ENCODE results near the gene ZMIZ1.

Gene ZMIZ1

GRCh38 chr10:79220307-79220706 lies 151.5 kb downstream of the ZMIZ1 start:
- no peak for DNase-seq

- DNase-seq: no peak
Measured at GRCh38 chr10:79221110-79222051, 152.6 kb downstream of the ZMIZ1 start.

- DNase-seq: no peak
Measured at GRCh38 chr10:79222186-79222585, 153.4 kb downstream of the ZMIZ1 start.

- DNase-seq: no peak
Measured at GRCh38 chr10:79223091-79224048, 154.6 kb downstream of the ZMIZ1 start.

GRCh38 chr10:79224263-79224949 lies 155.6 kb downstream of the ZMIZ1 start:
- no peak for DNase-seq

DNA sequence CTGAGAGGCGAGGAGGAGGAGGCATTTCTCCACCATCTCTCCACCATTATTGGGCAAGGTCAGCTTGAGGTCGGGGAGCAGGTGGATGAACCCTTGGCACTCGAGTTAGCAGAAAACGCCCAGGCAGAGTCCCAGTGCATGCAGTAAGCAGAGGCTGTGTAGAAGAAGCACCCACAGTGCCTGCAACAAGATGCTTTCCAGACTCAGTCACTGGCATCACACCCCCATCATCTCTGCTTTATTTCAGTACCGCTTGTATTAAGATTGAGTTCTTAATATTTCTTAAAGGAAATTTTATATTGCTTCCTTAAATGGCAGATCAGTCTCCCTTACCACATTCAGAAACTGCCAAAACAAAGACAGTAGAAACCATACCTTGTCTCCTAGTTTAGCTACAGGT lies 156.2 kb downstream of the ZMIZ1 start:
- DNase-seq: no peak

DNA sequence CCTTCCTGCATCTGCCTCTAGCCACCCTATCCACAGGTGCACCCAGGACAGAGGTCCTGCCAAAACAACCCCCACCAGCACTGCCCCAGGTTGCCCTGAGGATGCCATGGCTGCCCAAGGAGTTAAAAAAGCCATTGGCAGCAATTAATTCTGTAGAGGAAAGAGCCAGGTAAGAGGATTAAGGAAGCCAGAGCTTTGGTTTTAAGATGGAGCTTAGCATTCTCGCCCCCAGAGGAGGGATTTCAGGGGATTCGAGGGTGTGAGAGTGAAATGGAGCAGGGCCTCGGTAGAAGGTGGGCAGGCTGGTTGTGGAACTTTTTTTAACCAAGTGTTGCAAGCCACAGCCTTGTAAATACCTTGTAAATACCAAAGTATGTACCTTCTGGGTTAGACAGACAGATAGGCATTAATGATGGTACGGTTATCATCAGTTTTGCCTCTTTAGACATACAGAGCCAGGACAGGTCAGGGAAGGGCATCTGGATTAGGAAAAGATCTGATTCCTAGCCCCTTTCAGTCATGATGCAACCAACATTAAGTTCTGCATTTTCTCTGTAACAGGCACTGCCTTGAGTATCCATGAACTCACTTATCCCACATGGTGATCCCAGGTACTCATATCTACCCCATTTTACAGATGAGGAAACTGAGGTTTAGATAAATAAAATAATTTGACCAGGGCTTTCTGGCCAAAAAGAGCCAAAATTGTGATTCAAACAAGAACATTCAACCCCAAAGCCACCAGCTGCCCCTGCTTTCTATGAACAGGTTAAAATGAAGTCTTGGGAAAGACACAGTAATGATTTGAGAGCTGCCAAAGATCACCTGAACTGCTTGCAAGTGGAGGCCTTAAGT lies 157.9 kb downstream of the ZMIZ1 start:
- no peak for DNase-seq

GRCh38 chr10:79229071-79229541 lies 160.3 kb downstream of the ZMIZ1 start:
- DNase-seq: no peak

DNA sequence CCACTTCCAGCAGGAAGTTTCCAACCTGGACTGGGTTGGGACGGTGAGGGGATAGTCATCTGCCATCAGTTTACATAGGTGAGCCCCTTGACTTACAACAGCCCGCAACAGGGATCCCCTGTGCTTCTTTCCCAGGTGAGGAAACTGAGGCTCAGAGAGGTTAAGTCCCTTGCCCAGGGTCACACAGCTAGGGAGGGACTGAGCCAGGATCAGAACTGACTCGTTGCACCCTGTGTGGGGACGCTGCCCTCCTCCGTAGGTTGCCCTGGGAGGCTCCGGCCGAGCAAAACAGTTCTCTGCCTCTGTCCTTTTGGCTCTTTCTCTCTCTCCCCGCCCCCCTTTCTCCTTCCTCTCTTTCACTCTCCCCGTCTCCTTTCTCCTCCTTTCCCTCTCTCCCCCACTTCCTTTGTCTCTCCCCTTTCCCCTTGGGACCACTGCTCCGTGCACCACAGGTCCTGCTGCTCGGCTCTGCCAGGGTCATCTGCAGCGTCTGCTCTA lies 161.1 kb downstream of the ZMIZ1 start:
- DNase-seq: no peak

DNA sequence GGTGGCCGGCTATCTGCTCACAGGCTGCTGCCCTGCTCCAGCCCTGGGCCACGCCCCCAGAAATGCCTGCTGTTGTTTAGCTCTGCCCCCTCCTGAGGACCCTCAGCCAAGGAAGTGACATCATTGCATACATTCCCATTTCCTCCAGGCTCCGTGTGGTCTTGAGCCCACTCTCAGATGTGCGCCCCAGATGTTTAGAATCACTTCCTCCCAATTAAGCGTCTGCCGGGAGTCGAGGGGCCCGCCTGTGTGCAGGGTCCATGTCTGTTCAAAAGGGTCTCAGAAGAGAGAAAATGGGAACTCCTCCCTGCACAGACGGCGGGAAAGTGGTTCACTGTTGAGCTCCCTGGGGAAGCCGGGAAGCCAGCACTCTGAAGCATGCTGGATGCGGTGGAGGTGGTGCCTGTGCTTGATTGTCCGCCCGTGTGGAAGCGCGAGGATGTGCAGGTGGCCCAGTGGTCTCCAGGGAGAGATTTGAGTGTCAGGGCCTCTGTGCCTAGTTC lies 161.6 kb downstream of the ZMIZ1 start:
- no peak for DNase-seq

- DNase-seq: no peak
Measured at GRCh38 chr10:79230850-79231249, 162.1 kb downstream of the ZMIZ1 start.

GRCh38 chr10:79231908-79232307 lies 163.1 kb downstream of the ZMIZ1 start:
- DNase-seq: no peak

DNA sequence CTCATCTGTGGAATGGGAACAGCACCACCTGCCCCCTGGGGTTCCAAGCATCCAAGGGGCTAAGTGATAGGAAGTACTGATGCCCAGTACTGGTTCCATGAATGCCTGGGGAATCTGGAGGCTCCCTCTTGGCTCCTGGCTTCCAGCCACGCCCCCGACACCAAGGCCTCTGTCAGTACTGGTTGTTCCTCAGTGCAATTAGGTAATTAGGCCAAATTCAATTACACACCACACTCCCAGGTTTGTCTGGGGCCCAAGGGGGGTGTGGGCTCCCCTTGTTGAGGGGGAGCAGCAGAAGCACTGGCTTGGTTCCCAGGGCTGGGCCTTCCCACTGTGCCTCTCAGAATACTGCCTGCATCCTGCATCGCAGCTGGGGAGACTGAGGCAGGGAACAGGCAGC lies 164.1 kb downstream of the ZMIZ1 start:
- no peak for DNase-seq

DNA sequence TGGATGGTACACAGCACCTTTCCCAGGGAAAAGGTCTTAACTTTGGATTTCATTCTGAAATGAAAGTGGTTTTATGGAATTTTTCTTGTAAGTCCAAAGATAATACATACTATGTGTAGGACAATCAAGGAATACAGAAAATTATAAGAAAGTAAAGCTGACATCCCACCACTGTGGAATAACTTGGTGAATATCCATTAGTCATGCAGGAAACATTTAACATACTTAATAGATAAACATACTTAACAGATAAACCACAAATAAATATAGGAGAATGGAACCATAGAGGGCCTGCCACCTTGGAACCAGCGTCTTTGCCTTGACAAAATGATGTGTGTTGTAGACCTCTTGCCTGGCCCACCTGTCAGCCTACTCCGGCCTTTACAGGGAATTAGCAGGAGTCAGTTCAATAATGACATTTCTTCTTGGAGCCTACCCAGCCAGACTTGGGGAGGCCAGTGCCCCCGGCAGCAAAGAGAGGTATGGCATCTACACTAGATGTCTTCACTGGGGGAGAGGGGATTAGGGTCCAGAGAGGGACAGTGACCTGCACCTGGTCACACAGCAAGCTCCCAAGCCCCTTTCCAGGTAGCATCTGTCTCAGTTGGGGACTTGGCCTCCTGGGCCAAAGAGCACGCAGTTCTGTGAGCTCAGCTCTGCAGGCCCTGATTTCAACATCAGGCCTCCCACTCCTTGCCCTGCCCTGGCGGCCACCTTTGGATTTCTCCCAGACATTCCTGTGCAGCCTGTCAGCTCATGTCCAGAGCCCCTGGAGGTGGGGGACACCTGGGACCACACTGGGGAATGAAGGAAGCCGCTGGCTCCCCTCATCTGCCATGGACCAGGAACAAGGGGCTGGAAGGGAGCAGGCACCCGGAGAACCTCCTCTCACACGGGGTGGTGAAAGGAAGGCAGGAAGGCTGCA lies 165.9 kb downstream of the ZMIZ1 start:
- DNase-seq: no peak

GRCh38 chr10:79235765-79236432 lies 167.1 kb downstream of the ZMIZ1 start:
- DNase-seq: no peak

- DNase-seq: no peak
Measured at GRCh38 chr10:79236433-79236765, 167.6 kb downstream of the ZMIZ1 start.

DNA sequence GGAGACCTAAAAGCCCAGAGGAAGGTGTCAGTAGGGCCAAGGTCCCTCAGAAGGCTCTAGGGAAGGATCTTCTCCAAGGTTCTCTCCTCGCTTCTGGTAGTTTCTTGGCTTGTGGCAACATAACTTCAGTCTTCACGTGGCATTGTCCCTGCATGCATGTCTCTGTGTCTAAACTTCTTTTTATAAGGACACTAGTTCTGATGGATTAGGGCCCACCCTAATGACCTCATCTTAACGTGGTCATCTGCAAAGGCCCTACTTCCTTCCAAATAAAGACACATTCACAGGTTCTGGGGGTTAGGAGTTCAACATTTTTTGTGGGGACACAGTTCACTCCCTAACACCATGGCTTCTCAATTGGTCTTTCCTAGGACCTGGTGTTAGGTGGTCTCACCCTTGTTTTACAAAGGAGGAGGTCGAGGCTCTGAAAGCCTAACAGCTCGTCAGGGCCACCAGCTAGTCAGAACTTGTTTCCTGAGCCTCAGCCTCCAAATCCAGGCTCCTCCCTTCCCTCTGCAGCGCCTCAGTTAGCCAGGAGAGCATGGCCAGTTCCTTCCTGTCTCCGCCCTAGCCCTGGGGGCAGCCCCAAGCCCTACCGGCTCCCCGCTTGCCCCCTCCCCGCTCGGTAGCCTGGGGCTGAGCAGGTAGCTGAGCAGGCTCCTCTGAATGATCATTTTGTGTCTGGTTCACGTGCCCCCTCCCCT lies 168.8 kb downstream of the ZMIZ1 start:
- no peak for DNase-seq

DNA sequence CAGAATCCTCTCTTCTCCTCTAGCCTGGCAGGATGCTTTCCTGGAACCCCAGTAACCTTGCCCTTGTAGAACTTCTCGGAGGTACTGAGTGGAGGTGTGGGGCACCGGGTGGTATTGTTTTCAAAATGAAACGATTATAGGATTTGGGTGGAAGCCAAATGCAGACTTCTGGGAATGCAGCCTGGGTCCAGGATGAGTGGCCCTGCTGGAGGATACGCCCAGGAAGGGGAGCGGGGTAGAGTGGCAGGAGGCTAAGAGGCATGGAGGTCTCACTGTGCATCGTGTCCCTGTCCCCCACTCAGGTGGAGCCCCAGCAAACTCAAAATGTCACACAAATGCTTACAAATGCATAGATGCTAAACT lies 169.4 kb downstream of the ZMIZ1 start:
- no peak for DNase-seq

- no peak for DNase-seq
Measured at GRCh38 chr10:79238606-79239005, 169.8 kb downstream of the ZMIZ1 start.

Measured in stimulated activated naive CD4-positive, alpha-beta T cell treated with Interleukin-2 at 50 U/mL for 16 hours (primary cell).